Stomach (tissue), 4 donors: Measurements from ENCODE around the gene OR1B1.

Source experiments
- CTCF ChIP-seq, 7 experiments: fragments of 450-650 bp in 4 of 7; fragments of 200-600 bp in 3 of 7; sonication (generic) in 3 of 7; IDR thresholded peaks; one replicate each; pipeline ENCODE4 v1.5.1; 2016 to 2019; ENCODE audit warnings: antibody characterized with exemption in 7 of 7, control low read depth in 2 of 7, mild to moderate bottlenecking in 1 of 7
- POLR2A ChIP-seq, 4 donors: fragments of 450-650 bp; IDR thresholded peaks; one replicate each; pipeline ENCODE4 v1.6.1; 2016; ENCODE audit warnings: antibody characterized with exemption in 4 of 4, control low read depth in 2 of 4, mild to moderate bottlenecking in 1 of 4, moderate library complexity in 1 of 4

GRCh38 chr9:122606587-122606986 lies 50.8 kb downstream of the OR1B1 start:
- TF ChIP-seq CTCF (IDR thresholded peaks at IDR 0.05) (no peak), POLR2A (IDR thresholded peaks at IDR 0.05) (no peak)
